ENCODE measurements around the gene CXCR6.

DNA sequence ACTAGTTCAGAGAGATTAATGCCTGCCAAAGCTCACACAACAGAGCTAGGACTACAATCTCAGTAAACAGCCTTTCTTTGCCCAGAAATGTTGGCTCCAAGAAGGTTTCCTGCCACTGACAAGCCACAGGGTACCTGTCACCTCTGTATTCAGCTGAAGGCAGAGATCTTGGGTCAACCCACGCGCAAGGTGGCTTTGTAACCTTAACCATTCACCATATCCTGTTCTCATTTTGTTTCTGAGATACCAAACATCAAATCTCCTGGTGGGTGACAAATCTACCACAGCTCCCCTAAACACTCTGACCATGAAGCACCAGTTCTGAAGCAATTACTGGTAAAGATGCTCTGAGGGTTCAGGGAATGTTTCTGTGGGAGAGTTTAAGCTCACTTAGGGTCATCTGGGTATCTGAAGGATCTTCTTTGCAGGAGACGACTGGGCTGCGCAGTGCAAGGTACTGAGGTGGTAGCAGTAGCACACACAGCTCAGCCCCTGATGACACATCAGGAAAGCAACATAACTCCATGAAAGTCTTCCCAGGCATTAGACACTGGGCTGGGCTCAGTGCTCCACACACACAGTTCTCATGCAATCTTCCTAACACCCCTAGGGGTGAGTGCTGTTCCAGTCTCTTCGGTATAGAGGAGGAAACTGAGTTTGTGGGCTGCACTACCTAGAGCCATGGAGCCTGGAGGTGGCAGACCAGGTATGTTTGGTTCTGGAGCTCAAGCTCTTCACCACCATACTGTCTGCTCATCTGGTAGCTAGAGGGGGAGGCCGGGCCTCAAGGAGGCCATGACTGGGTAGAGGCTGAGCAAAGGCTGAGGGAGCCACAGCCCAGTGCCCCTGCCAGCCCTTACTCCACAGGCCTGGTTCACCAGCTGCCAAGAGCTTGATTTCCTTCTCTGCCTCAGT is 7.7 kb downstream of the CXCR6 start:
- TF ChIP-seq POLR2AphosphoS5 (IDR thresholded peaks at IDR 0.05) (no peak), CTCF (IDR thresholded peaks at IDR 0.05; ENCODE audit: poor library complexity, severe bottlenecking) (no peak), EP300 (conservative IDR thresholded peaks at IDR 0.05; ENCODE audit: poor library complexity, severe bottlenecking) (no peak), EZH2 (IDR thresholded peaks at IDR 0.05; ENCODE audit: borderline replicate concordance, insufficient read depth, low read length, poor library complexity, severe bottlenecking) (no peak)

Measured in neural cell (in vitro differentiated cells).